ENCODE data around the gene RASL10A. TPM values are rescaled to one million over a fixed set of nuclear protein-coding genes. Genes with fewer than 3 reads are reported as not detected.
A peak's percentile ranks its signal among the peaks of the same experiment; 100 is the strongest.
"Not testable (repeated sequence)": the region's sequence is repeated elsewhere in the genome, so short reads cannot be mapped to it uniquely, and the experiment has no call there.

The RASL10A gene
- polyA plus RNA-seq (2013, experiment 1 of 4), result not detected
- polyA plus RNA-seq (2013, experiment 2 of 4), result 0.21 TPM
- polyA plus RNA-seq (2013, experiment 3 of 4), result 0.43 TPM
- 0.24 TPM for polyA plus RNA-seq (2013, experiment 4 of 4)

DNA sequence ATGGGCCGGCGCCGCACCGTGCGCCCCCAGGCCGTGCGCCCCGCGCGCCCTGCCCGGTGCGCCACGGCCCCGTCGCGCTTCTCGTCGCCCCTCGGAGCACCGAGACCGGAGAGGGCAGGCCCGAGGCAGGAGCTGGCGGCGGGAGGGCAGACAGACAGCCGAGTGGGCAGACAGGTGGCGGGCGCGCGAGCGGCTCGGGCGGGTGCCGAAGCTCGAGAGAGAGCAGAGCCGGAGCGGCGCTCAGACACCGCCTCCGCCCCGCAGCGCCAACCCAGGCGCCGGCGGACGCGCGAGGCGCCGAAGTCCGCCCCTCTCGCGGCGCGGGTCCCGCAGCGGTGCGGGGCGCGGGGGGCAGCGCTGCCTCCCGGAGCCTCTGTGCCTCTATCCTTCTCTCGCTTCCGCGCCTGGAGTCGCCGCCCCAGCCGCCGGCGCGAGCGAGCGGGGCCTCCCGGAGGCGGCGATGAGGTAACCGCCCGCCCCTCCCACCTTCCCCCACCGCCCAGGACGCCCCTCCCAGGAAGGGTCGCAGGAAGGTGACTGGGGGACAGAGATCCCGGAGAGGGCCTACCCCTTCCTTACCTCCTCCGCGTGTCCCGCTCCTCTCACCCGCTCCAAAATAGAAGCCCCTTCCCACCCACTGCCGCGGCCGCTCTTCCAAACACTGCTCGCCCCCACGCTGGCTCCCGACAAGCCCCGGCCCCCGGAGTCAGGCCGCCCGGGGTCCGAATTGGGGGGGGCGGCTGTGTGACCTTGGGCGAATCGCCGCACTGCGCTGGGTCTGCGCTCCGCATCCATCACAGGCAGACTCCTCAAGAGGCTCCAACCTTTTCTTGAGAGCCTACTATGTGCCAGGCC is at the start of gene RASL10A:
Gene RASL10A, minus strand, starts transcription at position 412 of the 855 bp plus-strand sequence. CDS start 451 bp downstream, outside the sequence.
- peaks cover 27% of the 10 kb centered on the region for H3K4me1 ChIP-seq (ENCODE audit: control insufficient read depth, insufficient read depth, low read length)
- H3K9me3 ChIP-seq (ENCODE audit: control insufficient read depth, low read length), result no peaks in the 10 kb centered on the region
- peaks cover 46% of the 10 kb centered on the region for H3K27me3 ChIP-seq (ENCODE audit: control insufficient read depth, insufficient read depth, low read length, poor library complexity, severe bottlenecking)
- H3K36me3 ChIP-seq (ENCODE audit: control insufficient read depth, insufficient read depth, low read length), result no peaks in the 10 kb centered on the region
- 4 to 5% methylated on average over 100 to 103 of the region's 103 CpGs for WGBS, 2 experiments
- H3K4me3 ChIP-seq (ENCODE audit: insufficient read depth, low read depth, low read length), result peak within 1 kb of the TSS; percentile 28
- no peak within 1 kb of the TSS for H3K27ac ChIP-seq (ENCODE audit: insufficient read depth, low read depth, low read length, poor library complexity, severe bottlenecking)

DNA sequence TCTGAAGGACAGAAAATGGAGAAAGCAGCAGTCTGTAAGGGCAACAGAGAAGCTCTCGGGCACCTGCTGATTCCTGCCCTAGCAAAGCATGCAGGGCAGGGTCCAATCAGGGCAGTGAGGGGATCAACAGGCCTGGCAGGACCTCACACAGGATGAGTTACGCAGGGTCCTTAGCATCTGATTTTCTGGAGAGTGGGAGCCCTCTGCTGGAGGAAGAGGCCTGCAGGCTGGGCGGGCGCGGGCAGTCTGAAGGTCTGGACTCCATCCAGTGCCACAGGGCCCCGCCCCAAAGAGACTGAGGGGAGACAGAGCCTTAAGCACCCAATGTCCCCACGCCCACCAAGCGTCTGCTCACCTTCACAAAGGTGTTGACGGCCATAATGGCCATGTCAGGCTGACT is 44.0 kb upstream of the RASL10A start:
- 66 to 68% methylated on average over 9 of the region's 9 CpGs for WGBS, 2 experiments
- no peaks in the 10 kb centered on the region for H3K9me3 ChIP-seq (ENCODE audit: control insufficient read depth, low read length)
- no peak overlapping the region for H3K27ac ChIP-seq (ENCODE audit: insufficient read depth, low read depth, low read length, poor library complexity, severe bottlenecking)
- peaks cover 3% of the 10 kb centered on the region for H3K4me1 ChIP-seq (ENCODE audit: control insufficient read depth, insufficient read depth, low read length)
- peaks cover 17% of the 10 kb centered on the region for H3K36me3 ChIP-seq (ENCODE audit: control insufficient read depth, insufficient read depth, low read length)
- H3K4me3 ChIP-seq (ENCODE audit: insufficient read depth, low read depth, low read length), result no peak overlapping the region
- no peaks in the 10 kb centered on the region for H3K27me3 ChIP-seq (ENCODE audit: control insufficient read depth, insufficient read depth, low read length, poor library complexity, severe bottlenecking)

DNA sequence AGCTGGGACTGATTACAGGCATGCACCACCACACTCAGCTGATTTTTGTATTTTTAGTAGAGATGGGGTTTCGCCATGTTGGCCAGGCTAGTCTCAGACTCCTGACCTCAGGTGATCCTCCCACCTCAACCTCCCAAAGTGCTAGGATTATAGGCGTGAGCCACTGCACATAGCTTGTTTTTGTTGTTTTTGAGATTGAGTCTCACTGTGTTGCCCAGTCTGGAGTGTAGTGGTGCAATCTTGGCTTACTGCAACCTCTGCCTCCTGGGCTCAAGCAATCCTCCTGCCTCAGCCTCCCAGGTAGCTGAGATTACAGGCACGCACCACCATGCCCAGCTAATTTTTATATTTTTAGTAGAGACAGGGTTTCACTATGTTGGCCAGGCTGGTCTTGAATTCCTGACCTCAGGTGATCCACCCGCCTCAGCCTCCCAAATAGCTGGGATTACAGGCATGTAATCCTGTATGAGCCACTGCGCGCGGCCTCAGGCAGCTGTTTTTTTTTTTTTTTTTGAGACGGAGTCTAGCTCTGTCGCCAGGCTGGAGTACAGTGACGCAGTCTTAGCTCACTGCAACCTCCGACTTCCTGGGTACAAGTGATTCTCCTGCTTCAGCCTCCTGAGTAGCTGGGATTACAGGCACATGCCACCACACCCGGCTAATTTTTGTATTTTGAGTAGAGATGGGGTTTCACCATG is 41.8 kb upstream of the RASL10A start:
- not testable (repeated sequence) for H3K9me3 ChIP-seq (ENCODE audit: control insufficient read depth, low read length); H3K4me3 ChIP-seq (ENCODE audit: insufficient read depth, low read depth, low read length); H3K27ac ChIP-seq (ENCODE audit: insufficient read depth, low read depth, low read length, poor library complexity, severe bottlenecking); H3K27me3 ChIP-seq (ENCODE audit: control insufficient read depth, insufficient read depth, low read length, poor library complexity, severe bottlenecking); H3K4me1 ChIP-seq (ENCODE audit: control insufficient read depth, insufficient read depth, low read length)
- H3K36me3 ChIP-seq (ENCODE audit: control insufficient read depth, insufficient read depth, low read length), result peaks cover 30% of the 10 kb centered on the region
- WGBS, 2 experiments, result 93 to 94% methylated on average over 12 of the region's 12 CpGs

DNA sequence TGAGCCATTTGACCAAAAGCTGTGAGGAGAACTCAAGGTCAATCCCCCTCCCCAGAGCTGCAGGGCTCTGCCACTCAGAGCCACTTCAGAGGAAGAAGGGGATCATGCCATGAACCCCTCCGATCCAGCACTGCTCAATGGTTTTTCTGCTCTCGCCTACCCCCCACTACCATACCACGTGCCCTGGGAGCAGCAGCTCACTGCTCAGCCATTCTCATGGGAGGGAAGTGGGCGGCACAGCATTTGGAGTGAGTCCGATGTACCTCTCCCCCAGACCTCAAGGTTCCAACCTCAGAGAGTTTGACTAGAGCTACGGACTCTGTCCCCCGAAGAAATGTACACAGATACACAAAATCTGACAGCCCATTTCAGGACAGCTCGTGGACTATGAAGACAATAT is 38.4 kb upstream of the RASL10A start:
- Histone ChIP-seq H3K4me3 (ENCODE audit: insufficient read depth, low read depth, low read length) (no peak overlapping the region), H3K27me3 (ENCODE audit: control insufficient read depth, insufficient read depth, low read length, poor library complexity, severe bottlenecking) (no peaks in the 10 kb centered on the region), H3K27ac (ENCODE audit: insufficient read depth, low read depth, low read length, poor library complexity, severe bottlenecking) (no peak overlapping the region), H3K4me1 (ENCODE audit: control insufficient read depth, insufficient read depth, low read length) (peaks cover 3% of the 10 kb centered on the region), H3K36me3 (ENCODE audit: control insufficient read depth, insufficient read depth, low read length) (peaks cover 57% of the 10 kb centered on the region), H3K9me3 (ENCODE audit: control insufficient read depth, low read length) (no peaks in the 10 kb centered on the region)
- WGBS, 2 experiments, result 93 to 97% methylated on average over 8 of the region's 8 CpGs

- H3K9me3 ChIP-seq (ENCODE audit: control insufficient read depth, low read length), result no peaks in the 10 kb centered on the region
- peaks cover 3% of the 10 kb centered on the region for H3K4me1 ChIP-seq (ENCODE audit: control insufficient read depth, insufficient read depth, low read length)
- peaks cover 54% of the 10 kb centered on the region for H3K36me3 ChIP-seq (ENCODE audit: control insufficient read depth, insufficient read depth, low read length)
- whole genome bisulfite sequencing, 2 experiments, result 95 to 96% methylated on average over 11 of the region's 11 CpGs
- H3K27ac ChIP-seq (ENCODE audit: insufficient read depth, low read depth, low read length, poor library complexity, severe bottlenecking), result no peak overlapping the region
- no peak overlapping the region for H3K4me3 ChIP-seq (ENCODE audit: insufficient read depth, low read depth, low read length)
- H3K27me3 ChIP-seq (ENCODE audit: control insufficient read depth, insufficient read depth, low read length, poor library complexity, severe bottlenecking), result no peaks in the 10 kb centered on the region
These were observed 37.8 kb upstream of the RASL10A start for GRCh38 chr22:29353286-29353685.

- WGBS, 2 experiments, result 91 to 93% methylated on average over 9 of the region's 9 CpGs
- no peaks in the 10 kb centered on the region for H3K9me3 ChIP-seq (ENCODE audit: control insufficient read depth, low read length)
- H3K4me1 ChIP-seq (ENCODE audit: control insufficient read depth, insufficient read depth, low read length), result peaks cover 3% of the 10 kb centered on the region
- no peak overlapping the region for H3K27ac ChIP-seq (ENCODE audit: insufficient read depth, low read depth, low read length, poor library complexity, severe bottlenecking)
- no peak overlapping the region for H3K4me3 ChIP-seq (ENCODE audit: insufficient read depth, low read depth, low read length)
- no peaks in the 10 kb centered on the region for H3K27me3 ChIP-seq (ENCODE audit: control insufficient read depth, insufficient read depth, low read length, poor library complexity, severe bottlenecking)
- H3K36me3 ChIP-seq (ENCODE audit: control insufficient read depth, insufficient read depth, low read length), result peaks cover 50% of the 10 kb centered on the region
These were observed 37.3 kb upstream of the RASL10A start for GRCh38 chr22:29352778-29353177.

GRCh38 chr22:29351891-29352290 is 36.4 kb upstream of the RASL10A start:
- Histone ChIP-seq H3K27me3 (ENCODE audit: control insufficient read depth, insufficient read depth, low read length, poor library complexity, severe bottlenecking) (no peaks in the 10 kb centered on the region), H3K4me1 (ENCODE audit: control insufficient read depth, insufficient read depth, low read length) (peaks cover 5% of the 10 kb centered on the region), H3K4me3 (ENCODE audit: insufficient read depth, low read depth, low read length) (no peak overlapping the region), H3K36me3 (ENCODE audit: control insufficient read depth, insufficient read depth, low read length) (peaks cover 50% of the 10 kb centered on the region), H3K27ac (ENCODE audit: insufficient read depth, low read depth, low read length, poor library complexity, severe bottlenecking) (no peak overlapping the region), H3K9me3 (ENCODE audit: control insufficient read depth, low read length) (no peaks in the 10 kb centered on the region)
- 92 to 96% methylated on average over 9 of the region's 9 CpGs for WGBS, 2 experiments

- Histone ChIP-seq H3K27me3 (ENCODE audit: control insufficient read depth, insufficient read depth, low read length, poor library complexity, severe bottlenecking) (no peaks in the 10 kb centered on the region), H3K27ac (ENCODE audit: insufficient read depth, low read depth, low read length, poor library complexity, severe bottlenecking) (no peak overlapping the region), H3K4me3 (ENCODE audit: insufficient read depth, low read depth, low read length) (no peak overlapping the region), H3K9me3 (ENCODE audit: control insufficient read depth, low read length) (no peaks in the 10 kb centered on the region), H3K36me3 (ENCODE audit: control insufficient read depth, insufficient read depth, low read length) (peaks cover 50% of the 10 kb centered on the region), H3K4me1 (ENCODE audit: control insufficient read depth, insufficient read depth, low read length) (peaks cover 8% of the 10 kb centered on the region)
- 96 to 97% methylated on average over 6 of the region's 6 CpGs for WGBS, 2 experiments
These were observed 35.5 kb upstream of the RASL10A start for GRCh38 chr22:29351042-29351441.

DNA sequence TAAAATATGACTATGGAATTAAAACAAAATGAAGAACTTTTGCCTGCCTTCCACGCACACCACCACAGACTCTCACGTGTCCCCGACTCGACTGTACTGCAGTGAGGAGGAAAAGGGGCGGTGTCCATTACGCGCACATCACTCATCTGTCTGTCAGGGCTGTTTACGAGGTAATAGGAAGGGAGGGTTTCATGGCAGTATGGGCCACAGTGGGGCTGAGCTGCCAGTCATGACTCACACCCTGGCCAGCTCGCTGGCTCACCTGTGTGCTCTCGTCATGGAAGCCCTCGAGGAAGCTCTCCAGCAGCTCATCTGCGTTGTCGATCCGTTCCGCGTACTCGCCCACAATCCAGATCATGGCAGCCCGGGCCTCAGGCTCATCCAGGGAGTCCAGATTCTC is 33.5 kb upstream of the RASL10A start:
- Histone ChIP-seq H3K27me3 (ENCODE audit: control insufficient read depth, insufficient read depth, low read length, poor library complexity, severe bottlenecking) (no peaks in the 10 kb centered on the region), H3K36me3 (ENCODE audit: control insufficient read depth, insufficient read depth, low read length) (peaks cover 35% of the 10 kb centered on the region), H3K4me3 (ENCODE audit: insufficient read depth, low read depth, low read length) (no peak overlapping the region), H3K4me1 (ENCODE audit: control insufficient read depth, insufficient read depth, low read length) (peaks cover 8% of the 10 kb centered on the region), H3K27ac (ENCODE audit: insufficient read depth, low read depth, low read length, poor library complexity, severe bottlenecking) (no peak overlapping the region), H3K9me3 (ENCODE audit: control insufficient read depth, low read length) (no peaks in the 10 kb centered on the region)
- 95 to 97% methylated on average over 18 of the region's 18 CpGs for WGBS, 2 experiments

GRCh38 chr22:29348041-29348440 is 32.5 kb upstream of the RASL10A start:
- WGBS, 2 experiments, result 90 to 94% methylated on average over 2 of the region's 2 CpGs
- Histone ChIP-seq H3K36me3 (ENCODE audit: control insufficient read depth, insufficient read depth, low read length) (peaks cover 28% of the 10 kb centered on the region), H3K4me1 (ENCODE audit: control insufficient read depth, insufficient read depth, low read length) (peaks cover 8% of the 10 kb centered on the region), H3K27ac (ENCODE audit: insufficient read depth, low read depth, low read length, poor library complexity, severe bottlenecking) (no peak overlapping the region), H3K9me3 (ENCODE audit: control insufficient read depth, low read length) (no peaks in the 10 kb centered on the region), H3K27me3 (ENCODE audit: control insufficient read depth, insufficient read depth, low read length, poor library complexity, severe bottlenecking) (no peaks in the 10 kb centered on the region), H3K4me3 (ENCODE audit: insufficient read depth, low read depth, low read length) (no peak overlapping the region)
